G401.6 (cell line): ENCODE results near the gene HIGD1C.
"Not testable (repeated sequence)": the region's sequence is repeated elsewhere in the genome, so short reads cannot be mapped to it uniquely, and the experiment has no call there.

Experiments
- FAIRE-seq: peaks from 2 replicates; lab custom pipeline; 2012; peaks lifted over from hg19 to GRCh38; lab: Jason Lieb, UNC

Gene HIGD1C

GRCh38 chr12:50952510-50952909 lies at the start of gene HIGD1C:
Gene HIGD1C, plus strand, starts transcription at chr12:50952544. Its CDS starts 1,455 bp downstream, at chr12:50953999.
- no peak for FAIRE-seq

GRCh38 chr12:50908479-50908878 lies 43.9 kb upstream of the HIGD1C start:
- not testable (repeated sequence) for FAIRE-seq

GRCh38 chr12:50912361-50912760 lies 40.0 kb upstream of the HIGD1C start:
- not testable (repeated sequence) for FAIRE-seq

- FAIRE-seq = no peak
Measured at GRCh38 chr12:50913224-50913623, 39.1 kb upstream of the HIGD1C start.

- no peak for FAIRE-seq
Measured at GRCh38 chr12:50914872-50915484, 37.4 kb upstream of the HIGD1C start.

GRCh38 chr12:50916292-50916691 lies 36.1 kb upstream of the HIGD1C start:
- no peak for FAIRE-seq

- no peak for FAIRE-seq
Measured at GRCh38 chr12:50918584-50919316, 33.6 kb upstream of the HIGD1C start.

- FAIRE-seq = no peak
Measured at GRCh38 chr12:50922820-50923219, 29.5 kb upstream of the HIGD1C start.

- FAIRE-seq = no peak
Measured at GRCh38 chr12:50923361-50924130, 28.8 kb upstream of the HIGD1C start.

- FAIRE-seq = no peak
Measured at GRCh38 chr12:50924131-50924438, 28.3 kb upstream of the HIGD1C start.

GRCh38 chr12:50924439-50925341 lies 27.7 kb upstream of the HIGD1C start:
- FAIRE-seq = no peak

- FAIRE-seq = no peak
Measured at GRCh38 chr12:50925342-50925651, 27.0 kb upstream of the HIGD1C start.

GRCh38 chr12:50925920-50926319 lies 26.4 kb upstream of the HIGD1C start:
- FAIRE-seq = no peak

GRCh38 chr12:50926415-50926814 lies 25.9 kb upstream of the HIGD1C start:
- no peak for FAIRE-seq

GRCh38 chr12:50926932-50927331 lies 25.4 kb upstream of the HIGD1C start:
- FAIRE-seq = not testable (repeated sequence)

- no peak for FAIRE-seq
Measured at GRCh38 chr12:50927356-50927755, 25.0 kb upstream of the HIGD1C start.

GRCh38 chr12:50927766-50928224 lies 24.5 kb upstream of the HIGD1C start:
- FAIRE-seq = no peak

- FAIRE-seq = no peak
Measured at GRCh38 chr12:50928392-50928791, 24.0 kb upstream of the HIGD1C start.

- FAIRE-seq = no peak
Measured at GRCh38 chr12:50929831-50930230, 22.5 kb upstream of the HIGD1C start.

GRCh38 chr12:50930477-50930876 lies 21.9 kb upstream of the HIGD1C start:
- not testable (repeated sequence) for FAIRE-seq

GRCh38 chr12:50932787-50933280 lies 19.5 kb upstream of the HIGD1C start:
- no peak for FAIRE-seq

- no peak for FAIRE-seq
Measured at GRCh38 chr12:50933459-50934124, 18.8 kb upstream of the HIGD1C start.
